WTC11 (cell line): ENCODE data around the gene CDCA8. TPM values are rescaled to one million over a fixed set of nuclear protein-coding genes. Genes with fewer than 3 reads are reported as not detected.

ENCODE experiments used
- ATAC-seq: fragments of 200-7000 bp; cut with Tn5 transposase; 2 replicates; pipeline ENCODE4 v1.10.0; 2021; ENCODE audit warnings: mild to moderate bottlenecking, moderate library complexity
- CTCF ChIA-PET: fragments of 300-600 bp; sonication (Branson Sonifier 250); formaldehyde crosslinking; loops from one replicate; lab custom pipeline; 2021; ENCODE audit warnings: antibody characterized with exemption; lab: Charles Lee
- POLR2A ChIA-PET: fragments of 350-600 bp; sonication (Branson Sonifier 250); formaldehyde crosslinking; loops from one replicate; lab custom pipeline; 2021; ENCODE audit warnings: antibody characterized with exemption; lab: Charles Lee
- DNase-seq: peaks from one replicate; pipeline ENCODE4 v3.0.0; 2021; ENCODE audit warnings: low spot score
- H3K27ac Mint-ChIP-seq: 2 replicates; pipeline ENCODE4 v1.8.0; 2021; ENCODE audit warnings: mixed read lengths
- H3K27me3 Mint-ChIP-seq: 2 replicates; pipeline ENCODE4 v1.8.0; 2021; ENCODE audit warnings: low read depth, mild to moderate bottlenecking, moderate library complexity, mixed read lengths
- H3K36me3 Mint-ChIP-seq: 2 replicates; pipeline ENCODE4 v1.8.0; 2021; ENCODE audit warnings: mixed read lengths
- H3K4me1 Mint-ChIP-seq: 2 replicates; pipeline ENCODE4 v1.8.0; 2022; ENCODE audit warnings: mixed read lengths
- H3K4me3 Mint-ChIP-seq: 2 replicates; pipeline ENCODE4 v1.8.0; 2021; ENCODE audit warnings: mild to moderate bottlenecking, moderate library complexity, mixed read lengths
- H3K9me3 Mint-ChIP-seq: 2 replicates; pipeline ENCODE4 v1.8.0; 2021; ENCODE audit warnings: mixed read lengths
- CTCF ChIP-seq: fragments of 200-600 bp; IDR thresholded peaks from 2 replicates; pipeline ENCODE4 v1.8.0; 2022; ENCODE audit warnings: antibody characterized with exemption
- E2F5 ChIP-seq: sonication (generic); formaldehyde crosslinking; IDR thresholded peaks from 2 replicates; pipeline ENCODE4 v1.8.1; 2022; ENCODE audit warnings: mild to moderate bottlenecking, moderate library complexity, missing genetic modification reagents
- ELF4 ChIP-seq: sonication (generic); formaldehyde crosslinking; IDR thresholded peaks from 2 replicates; pipeline ENCODE4 v1.8.1; 2022; ENCODE audit warnings: low read depth, mild to moderate bottlenecking, moderate library complexity, missing genetic modification reagents
- ETV6 ChIP-seq: sonication (generic); formaldehyde crosslinking; IDR thresholded peaks from 2 replicates; pipeline ENCODE4 v1.8.1; 2022; ENCODE audit warnings: mild to moderate bottlenecking, missing genetic modification reagents
- HMGA2 ChIP-seq: fragments of 250-450 bp; sonication (Bioruptor Pico); IDR thresholded peaks from 2 replicates; pipeline ENCODE4 v1.4.0; 2021; ENCODE audit warnings: mild to moderate bottlenecking, moderate library complexity
- KAT7 ChIP-seq: sonication (generic); formaldehyde crosslinking; IDR thresholded peaks from 2 replicates; pipeline ENCODE4 v1.8.1; 2023; ENCODE audit warnings: missing genetic modification reagents, mild to moderate bottlenecking, borderline replicate concordance
- NFYB ChIP-seq: sonication (generic); formaldehyde crosslinking; conservative IDR thresholded peaks from 2 replicates; pipeline ENCODE4 v1.8.0; 2022; ENCODE audit warnings: low read depth, missing genetic modification reagents
- OVOL2 ChIP-seq: fragments of 250-450 bp; sonication (Bioruptor Pico); IDR thresholded peaks from 2 replicates; pipeline ENCODE4 v1.9.0; 2021; ENCODE audit warnings: mild to moderate bottlenecking, borderline replicate concordance
- RORB ChIP-seq: fragments of 250-450 bp; sonication (Bioruptor Pico); IDR thresholded peaks from 2 replicates; pipeline ENCODE4 v1.9.0; 2021; ENCODE audit warnings: mild to moderate bottlenecking
- TP53 ChIP-seq: sonication (generic); formaldehyde crosslinking; IDR thresholded peaks from 2 replicates; pipeline ENCODE4 v1.8.1; 2023; ENCODE audit warnings: mild to moderate bottlenecking, missing genetic modification reagents
- ZNF425 ChIP-seq: fragments of 250-450 bp; sonication (Bioruptor Pico); conservative IDR thresholded peaks from 2 replicates; pipeline ENCODE4 v1.9.0; 2021; ENCODE audit warnings: mild to moderate bottlenecking
- total RNA-seq: library from RNA; stranded (reverse); gene quantifications from 3 replicates; pipeline ENCODE4 v1.2.3, GENCODE V29; 2021
- TF ChIP-seq, protein P1 (sequence below): sonication (generic); formaldehyde crosslinking; IDR thresholded peaks from 2 replicates; pipeline ENCODE4 v1.8.1; 2022; ENCODE audit warnings: low read depth, missing genetic modification reagents, borderline replicate concordance
- TF ChIP-seq, protein P2 (sequence below): sonication (generic); formaldehyde crosslinking; IDR thresholded peaks from 2 replicates; pipeline ENCODE4 v1.8.0; 2022; ENCODE audit warnings: mild to moderate bottlenecking, missing genetic modification reagents
- TF ChIP-seq, protein P3 (sequence below): fragments of 250-450 bp; sonication (Bioruptor Pico); IDR thresholded peaks from 2 replicates; pipeline ENCODE4 v1.9.0; 2021; ENCODE audit warnings: mild to moderate bottlenecking

CDCA8 gene
- total RNA-seq, 1 experiment from 2014 or later = 47.7 TPM

DNA sequence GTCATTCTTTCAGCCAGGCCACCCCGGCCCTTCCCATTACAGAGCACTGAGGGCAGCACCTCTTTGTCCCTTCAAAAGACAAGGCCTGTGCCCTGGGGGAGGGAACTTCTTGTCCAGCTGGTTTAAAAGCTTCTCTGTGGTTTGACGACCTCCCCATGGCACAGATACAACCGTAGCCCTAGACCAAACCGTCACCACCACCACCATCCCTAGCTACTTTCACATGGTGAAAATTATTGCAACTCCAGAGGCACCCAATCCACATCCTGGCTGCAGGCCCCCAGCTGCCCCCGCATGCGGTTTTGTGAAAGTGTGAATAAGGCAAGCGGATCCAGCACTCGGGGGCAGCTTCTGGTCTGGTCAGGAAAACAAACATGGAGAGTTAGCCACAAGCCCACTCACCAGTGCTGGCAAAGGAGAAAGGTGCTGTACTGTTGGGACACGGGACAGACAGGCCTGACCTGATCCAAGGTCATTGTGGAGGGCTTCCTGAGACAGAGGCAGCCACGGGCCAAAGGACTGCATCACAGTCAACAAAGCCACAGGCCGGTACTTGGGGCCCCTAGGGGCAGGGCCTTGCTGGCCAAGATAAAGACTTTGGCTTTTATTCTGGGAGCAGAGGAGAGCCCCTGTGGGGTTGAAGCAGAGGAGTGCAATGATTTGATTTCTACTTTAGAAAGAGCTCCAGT is 31.2 kb downstream of the CDCA8 start:
- no peak overlapping the region for H3K4me3 Mint-ChIP-seq
- peak; percentile 22; the same call in 1 of the 2 replicates for ATAC-seq
- no peak for DNase-seq
- peaks cover 6% of the 10 kb centered on the region; the same call in 1 of the 2 replicates for H3K4me1 Mint-ChIP-seq
- H3K9me3 Mint-ChIP-seq = no peaks in the 10 kb centered on the region
- POLR2A ChIA-PET = interaction anchor here (0.6 kb wide), 1 partner anchor 239 kb away, joined by 6 read pairs; no protein-coding TSS in a partner anchor
- TF ChIP-seq, protein P1, sequence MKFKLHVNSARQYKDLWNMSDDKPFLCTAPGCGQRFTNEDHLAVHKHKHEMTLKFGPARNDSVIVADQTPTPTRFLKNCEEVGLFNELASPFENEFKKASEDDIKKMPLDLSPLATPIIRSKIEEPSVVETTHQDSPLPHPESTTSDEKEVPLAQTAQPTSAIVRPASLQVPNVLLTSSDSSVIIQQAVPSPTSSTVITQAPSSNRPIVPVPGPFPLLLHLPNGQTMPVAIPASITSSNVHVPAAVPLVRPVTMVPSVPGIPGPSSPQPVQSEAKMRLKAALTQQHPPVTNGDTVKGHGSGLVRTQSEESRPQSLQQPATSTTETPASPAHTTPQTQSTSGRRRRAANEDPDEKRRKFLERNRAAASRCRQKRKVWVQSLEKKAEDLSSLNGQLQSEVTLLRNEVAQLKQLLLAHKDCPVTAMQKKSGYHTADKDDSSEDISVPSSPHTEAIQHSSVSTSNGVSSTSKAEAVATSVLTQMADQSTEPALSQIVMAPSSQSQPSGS (CRISPR knock-in tag) = no peak
- no peak for TF ChIP-seq ZNF425
- no peak for TF ChIP-seq ELF4
- TF ChIP-seq CTCF = no peak
- TF ChIP-seq OVOL2 (CRISPR knock-in tag) = no peak
- no peak for TF ChIP-seq RORB (CRISPR knock-in tag)
- TF ChIP-seq NFYB = no peak
- TF ChIP-seq TP53 (CRISPR knock-in tag) = no peak
- TF ChIP-seq, all 79 proteins: peak for 0
- Mint-ChIP-seq H3K36me3 (no peaks in the 10 kb centered on the region), H3K27ac (no peak overlapping the region), H3K27me3 (peaks cover 4% of the 10 kb centered on the region; the same call in 1 of the 2 replicates)
- CTCF ChIA-PET = interaction anchor here (2.5 to 3.4 kb wide), 2 partner anchors 42 to 136 kb away, joined by 13 to 14 read pairs; partner anchors contain the start of genes EPHA10 and MTF1

DNA sequence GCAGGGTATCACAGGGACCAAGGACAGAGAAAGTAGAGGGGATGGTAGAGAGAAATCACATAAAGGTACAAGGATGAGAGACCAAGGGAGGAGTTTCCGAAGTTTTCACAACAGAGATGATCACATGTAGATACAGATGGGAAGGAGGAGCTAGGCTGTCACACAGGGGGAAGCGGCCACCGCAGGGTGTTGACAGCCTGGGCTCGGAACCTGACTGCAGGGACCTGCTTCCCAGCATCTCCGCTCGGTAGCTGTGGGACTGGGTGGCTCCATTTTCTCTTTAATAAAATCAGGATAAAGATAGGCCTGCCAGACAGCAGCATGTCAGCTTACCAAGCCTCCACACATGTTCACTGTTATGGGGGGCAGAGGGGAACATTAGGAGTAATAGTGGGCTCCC is 32.3 kb downstream of the CDCA8 start:
- POLR2A ChIA-PET = interaction anchor here (0.6 kb wide), 1 partner anchor 132 kb away, joined by 5 read pairs; no protein-coding TSS in a partner anchor
- no peak for TF ChIP-seq RORB (CRISPR knock-in tag)

GRCh38 chr1:37725851-37726613 is 33.7 kb downstream of the CDCA8 start:
- no peak overlapping the region for H3K4me3 Mint-ChIP-seq
- CTCF ChIA-PET = interaction anchor here (0.6 to 1.1 kb wide), 2 partner anchors 40 to 1215 kb away, joined by 3 to 4 read pairs; no protein-coding TSS in a partner anchor
- TF ChIP-seq RORB (CRISPR knock-in tag) = no peak
- TF ChIP-seq ETV6 (CRISPR knock-in tag) = no peak
- no peak for TF ChIP-seq E2F5 (CRISPR knock-in tag)
- TF ChIP-seq, protein P2, sequence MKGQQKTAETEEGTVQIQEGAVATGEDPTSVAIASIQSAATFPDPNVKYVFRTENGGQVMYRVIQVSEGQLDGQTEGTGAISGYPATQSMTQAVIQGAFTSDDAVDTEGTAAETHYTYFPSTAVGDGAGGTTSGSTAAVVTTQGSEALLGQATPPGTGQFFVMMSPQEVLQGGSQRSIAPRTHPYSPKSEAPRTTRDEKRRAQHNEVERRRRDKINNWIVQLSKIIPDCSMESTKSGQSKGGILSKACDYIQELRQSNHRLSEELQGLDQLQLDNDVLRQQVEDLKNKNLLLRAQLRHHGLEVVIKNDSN (CRISPR knock-in tag) = no peak
- no peak for TF ChIP-seq KAT7
- TF ChIP-seq, protein P3, sequence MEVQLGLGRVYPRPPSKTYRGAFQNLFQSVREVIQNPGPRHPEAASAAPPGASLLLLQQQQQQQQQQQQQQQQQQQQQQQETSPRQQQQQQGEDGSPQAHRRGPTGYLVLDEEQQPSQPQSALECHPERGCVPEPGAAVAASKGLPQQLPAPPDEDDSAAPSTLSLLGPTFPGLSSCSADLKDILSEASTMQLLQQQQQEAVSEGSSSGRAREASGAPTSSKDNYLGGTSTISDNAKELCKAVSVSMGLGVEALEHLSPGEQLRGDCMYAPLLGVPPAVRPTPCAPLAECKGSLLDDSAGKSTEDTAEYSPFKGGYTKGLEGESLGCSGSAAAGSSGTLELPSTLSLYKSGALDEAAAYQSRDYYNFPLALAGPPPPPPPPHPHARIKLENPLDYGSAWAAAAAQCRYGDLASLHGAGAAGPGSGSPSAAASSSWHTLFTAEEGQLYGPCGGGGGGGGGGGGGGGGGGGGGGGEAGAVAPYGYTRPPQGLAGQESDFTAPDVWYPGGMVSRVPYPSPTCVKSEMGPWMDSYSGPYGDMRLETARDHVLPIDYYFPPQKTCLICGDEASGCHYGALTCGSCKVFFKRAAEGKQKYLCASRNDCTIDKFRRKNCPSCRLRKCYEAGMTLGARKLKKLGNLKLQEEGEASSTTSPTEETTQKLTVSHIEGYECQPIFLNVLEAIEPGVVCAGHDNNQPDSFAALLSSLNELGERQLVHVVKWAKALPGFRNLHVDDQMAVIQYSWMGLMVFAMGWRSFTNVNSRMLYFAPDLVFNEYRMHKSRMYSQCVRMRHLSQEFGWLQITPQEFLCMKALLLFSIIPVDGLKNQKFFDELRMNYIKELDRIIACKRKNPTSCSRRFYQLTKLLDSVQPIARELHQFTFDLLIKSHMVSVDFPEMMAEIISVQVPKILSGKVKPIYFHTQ (CRISPR knock-in tag) = no peak
- TF ChIP-seq HMGA2 (CRISPR knock-in tag) = no peak
- TF ChIP-seq CTCF = no peak

More for the DNA sequence above, 32.3 kb downstream of the CDCA8 start:
- Mint-ChIP-seq H3K4me1 (peaks cover 6% of the 10 kb centered on the region; the same call in 1 of the 2 replicates), H3K27me3 (peaks cover 7% of the 10 kb centered on the region; the same call in 1 of the 2 replicates), H3K9me3 (no peaks in the 10 kb centered on the region), H3K4me3 (no peak overlapping the region), H3K27ac (no peak overlapping the region), H3K36me3 (no peaks in the 10 kb centered on the region)
- ATAC-seq (no peak), DNase-seq (no peak)
- CTCF ChIA-PET = interaction anchor here (1.0 kb wide), 1 partner anchor 33 kb away, joined by 3 read pairs; no protein-coding TSS in a partner anchor

More at GRCh38 chr1:37725851-37726613, 33.7 kb downstream of the CDCA8 start:
- Mint-ChIP-seq H3K27ac (no peak overlapping the region), H3K36me3 (no peaks in the 10 kb centered on the region), H3K9me3 (no peaks in the 10 kb centered on the region), H3K4me1 (peaks cover 6% of the 10 kb centered on the region; the same call in 1 of the 2 replicates), H3K27me3 (peaks cover 7% of the 10 kb centered on the region; the same call in 1 of the 2 replicates)
- ATAC-seq (no peak), DNase-seq (no peak)
- POLR2A ChIA-PET = no interaction called here
